Mesodermal cell (in vitro differentiated cells): ENCODE data around the gene NTF3.
"Not testable (repeated sequence)": the region's sequence is repeated elsewhere in the genome, so short reads cannot be mapped to it uniquely, and the experiment has no call there.

Experiments
- H3K27ac ChIP-seq: 2 replicates; pipeline ENCODE4 v1.7.0; 2013; ENCODE audit warnings: mild to moderate bottlenecking, low read depth, low read length, moderate library complexity; ENCODE audit not compliant: severe bottlenecking
- H3K36me3 ChIP-seq: 2 replicates; pipeline ENCODE4 v1.7.1; 2013; ENCODE audit warnings: mild to moderate bottlenecking, low read length, moderate library complexity; ENCODE audit not compliant: control insufficient read depth, insufficient read depth
- H3K4me1 ChIP-seq: one replicate; pipeline ENCODE4 v1.7.1; 2013; ENCODE audit warnings: mild to moderate bottlenecking, low read length; ENCODE audit not compliant: insufficient read depth, control insufficient read depth, poor library complexity, severe bottlenecking
- H3K4me3 ChIP-seq: 2 replicates; pipeline ENCODE4 v1.7.0; 2013; ENCODE audit warnings: low read length, control low read depth, mild to moderate bottlenecking; ENCODE audit not compliant: insufficient read depth, poor library complexity, severe bottlenecking; ENCODE audit errors: extremely low read depth
- H3K9me3 ChIP-seq: 2 replicates; pipeline ENCODE4 v1.7.1; 2013; ENCODE audit warnings: mild to moderate bottlenecking, low read length, moderate library complexity; ENCODE audit not compliant: control insufficient read depth
- WGBS, 2 experiments: methylation state at CpG; one replicate each; pipeline ENCODE4 v1.1.5; 2013; ENCODE audit warnings: missing lambda C conversion rate in 2 of 2; ENCODE audit not compliant: insufficient coverage in 2 of 2; 5-methylcytosine and 5-hydroxymethylcytosine counted together

The NTF3 gene

GRCh38 chr12:5534426-5535199 lies 102.7 kb downstream of the NTF3 start:
- 79 to 92% methylated on average over 6 to 7 of the region's 10 CpGs for WGBS, 2 experiments
- Histone ChIP-seq H3K9me3 (no peaks in the 10 kb centered on the region), H3K36me3 (no peaks in the 10 kb centered on the region), H3K4me1 (no peaks in the 10 kb centered on the region), H3K27ac (no peak overlapping the region), H3K4me3 (no peak overlapping the region)

- no peak overlapping the region for H3K4me3 ChIP-seq
- no peaks in the 10 kb centered on the region for H3K4me1 ChIP-seq
- H3K36me3 ChIP-seq = no peaks in the 10 kb centered on the region
- WGBS, 2 experiments = 75 to 90% methylated on average over 2 of the region's 3 CpGs
- no peak overlapping the region for H3K27ac ChIP-seq
- no peaks in the 10 kb centered on the region for H3K9me3 ChIP-seq
Observed at GRCh38 chr12:5535541-5535940, 103.6 kb downstream of the NTF3 start.

- WGBS, 2 experiments = 53 to 74% methylated on average over 5 to 8 of the region's 13 CpGs
- not testable (repeated sequence) for H3K9me3 ChIP-seq, H3K27ac ChIP-seq, H3K36me3 ChIP-seq, H3K4me1 ChIP-seq, H3K4me3 ChIP-seq
Observed at GRCh38 chr12:5537026-5537615, 105.2 kb downstream of the NTF3 start.

- peaks cover 5% of the 10 kb centered on the region for H3K9me3 ChIP-seq
- no peak overlapping the region for H3K27ac ChIP-seq
- no peaks in the 10 kb centered on the region for H3K36me3 ChIP-seq
- WGBS, 2 experiments = 86 to 100% methylated on average over 1 of the region's 8 CpGs
- no peak overlapping the region for H3K4me3 ChIP-seq
- no peaks in the 10 kb centered on the region for H3K4me1 ChIP-seq
Observed at GRCh38 chr12:5537771-5538170, 105.9 kb downstream of the NTF3 start.
